Kidney epithelial cell (primary cell): ENCODE measurements around the gene NDUFS8. TPM values are rescaled to one million over a fixed set of nuclear protein-coding genes. Genes with fewer than 3 reads are reported as not detected.
"Not testable (repeated sequence)": the region's sequence is repeated elsewhere in the genome, so short reads cannot be mapped to it uniquely, and the experiment has no call there.

Experiments
- DNase-seq: peaks from one replicate; pipeline ENCODE4 v3.0.0-alpha.2; 2010; ENCODE audit warnings: low read depth
- H3K27me3 ChIP-seq: 2 replicates; pipeline ENCODE4 v1.6.0; 2011; ENCODE audit warnings: low read length; ENCODE audit not compliant: control insufficient read depth, insufficient read depth
- H3K36me3 ChIP-seq: 2 replicates; pipeline ENCODE4 v1.5.1; 2011; ENCODE audit warnings: low read length; ENCODE audit not compliant: control insufficient read depth, insufficient read depth
- H3K4me3 ChIP-seq: 2 replicates; pipeline ENCODE4 v1.5.1; 2011; ENCODE audit warnings: low read depth, mild to moderate bottlenecking, control low read depth, low read length
- total RNA-seq: library from RNA; depleted of rRNA; stranded (reverse); fragments of >200 nt; gene quantifications from 2 replicates; pipeline ENCODE4 v1.2.3, GENCODE V29; 2015
- TF ChIP-seq, protein P1 (sequence below): IDR thresholded peaks from 2 replicates; pipeline ENCODE4 v1.5.1; 2011; ENCODE audit warnings: mild to moderate bottlenecking, moderate library complexity, low read length, control low read depth, inconsistent platforms; ENCODE audit not compliant: insufficient read depth, poor library complexity, severe bottlenecking

NDUFS8 gene
- total RNA-seq = 246 and 284 TPM in 2 replicates

DNA sequence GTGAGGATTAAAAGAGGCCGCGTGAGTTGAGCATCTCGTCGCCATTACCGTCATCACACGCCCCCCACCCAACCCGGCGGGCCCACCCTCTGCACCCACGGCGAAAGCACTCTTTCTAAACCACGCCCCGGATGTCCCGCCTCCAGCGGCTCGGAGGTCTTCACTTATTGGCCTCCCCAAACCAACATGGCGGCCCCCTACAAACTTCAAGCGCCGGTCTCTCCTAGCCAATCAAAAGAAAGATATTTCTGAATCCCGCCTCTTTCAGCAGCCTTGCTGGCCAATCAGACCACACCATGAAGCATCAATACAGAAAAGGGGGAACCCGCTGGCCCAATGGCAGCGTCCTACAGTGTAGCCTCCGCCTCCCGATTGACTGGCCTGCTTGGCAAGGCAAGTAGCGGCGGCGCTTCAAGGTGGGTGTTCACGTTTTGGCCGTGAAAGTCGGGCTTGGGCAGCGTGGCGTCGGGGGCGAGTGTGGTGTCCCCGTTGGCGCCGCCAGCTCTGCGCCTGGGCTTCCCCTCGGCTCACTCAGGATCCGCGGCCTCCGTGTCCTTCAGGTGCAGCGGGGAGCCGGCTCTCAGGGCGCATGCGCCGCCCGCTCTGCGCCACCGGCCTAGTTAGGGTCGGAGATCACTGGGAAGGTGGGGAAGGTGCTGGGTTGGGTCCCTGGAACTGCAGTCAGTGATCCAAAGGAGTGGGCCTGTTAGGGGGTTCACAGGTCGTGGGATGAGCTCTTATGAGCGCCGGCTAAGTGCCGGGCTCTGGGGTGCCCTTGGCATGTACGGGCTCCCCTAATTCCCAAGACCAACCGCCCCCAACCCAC is at the start of gene NDUFS8:
Gene NDUFS8 (plus strand): TSS at position 364 of the 826 bp plus-strand sequence. CDS start 1,471 bp downstream, outside the sequence.
- TF ChIP-seq, protein P1, sequence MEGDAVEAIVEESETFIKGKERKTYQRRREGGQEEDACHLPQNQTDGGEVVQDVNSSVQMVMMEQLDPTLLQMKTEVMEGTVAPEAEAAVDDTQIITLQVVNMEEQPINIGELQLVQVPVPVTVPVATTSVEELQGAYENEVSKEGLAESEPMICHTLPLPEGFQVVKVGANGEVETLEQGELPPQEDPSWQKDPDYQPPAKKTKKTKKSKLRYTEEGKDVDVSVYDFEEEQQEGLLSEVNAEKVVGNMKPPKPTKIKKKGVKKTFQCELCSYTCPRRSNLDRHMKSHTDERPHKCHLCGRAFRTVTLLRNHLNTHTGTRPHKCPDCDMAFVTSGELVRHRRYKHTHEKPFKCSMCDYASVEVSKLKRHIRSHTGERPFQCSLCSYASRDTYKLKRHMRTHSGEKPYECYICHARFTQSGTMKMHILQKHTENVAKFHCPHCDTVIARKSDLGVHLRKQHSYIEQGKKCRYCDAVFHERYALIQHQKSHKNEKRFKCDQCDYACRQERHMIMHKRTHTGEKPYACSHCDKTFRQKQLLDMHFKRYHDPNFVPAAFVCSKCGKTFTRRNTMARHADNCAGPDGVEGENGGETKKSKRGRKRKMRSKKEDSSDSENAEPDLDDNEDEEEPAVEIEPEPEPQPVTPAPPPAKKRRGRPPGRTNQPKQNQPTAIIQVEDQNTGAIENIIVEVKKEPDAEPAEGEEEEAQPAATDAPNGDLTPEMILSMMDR = no peak
- DNase-seq = peak; percentile 97
- Histone ChIP-seq H3K4me3 (peak within 1 kb of the TSS; percentile 87), H3K36me3 (peaks cover 1% of the 10 kb centered on the region), H3K27me3 (no peaks in the 10 kb centered on the region)

DNA sequence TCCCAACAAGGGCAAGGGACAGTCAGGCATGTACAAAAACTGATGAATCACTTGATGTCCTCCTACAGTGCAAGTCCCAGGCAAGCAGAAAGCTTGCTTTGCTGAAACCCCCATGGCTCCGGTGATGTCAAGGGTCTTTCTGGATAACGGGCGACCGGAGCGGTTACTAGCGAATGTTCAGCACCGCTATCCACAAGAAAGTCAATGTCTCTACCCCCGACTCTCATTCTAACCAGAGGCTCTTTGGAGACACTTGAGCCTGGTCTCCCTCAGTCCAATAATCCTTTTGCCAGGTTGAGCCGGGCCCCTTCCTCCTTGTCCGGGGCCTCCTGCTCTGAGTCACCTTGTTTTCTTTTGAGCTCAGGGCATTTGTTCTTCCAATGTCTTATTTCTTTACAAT is 49.3 kb upstream of the NDUFS8 start:
- not testable (repeated sequence) for H3K4me3 ChIP-seq, H3K27me3 ChIP-seq, H3K36me3 ChIP-seq, DNase-seq

DNA sequence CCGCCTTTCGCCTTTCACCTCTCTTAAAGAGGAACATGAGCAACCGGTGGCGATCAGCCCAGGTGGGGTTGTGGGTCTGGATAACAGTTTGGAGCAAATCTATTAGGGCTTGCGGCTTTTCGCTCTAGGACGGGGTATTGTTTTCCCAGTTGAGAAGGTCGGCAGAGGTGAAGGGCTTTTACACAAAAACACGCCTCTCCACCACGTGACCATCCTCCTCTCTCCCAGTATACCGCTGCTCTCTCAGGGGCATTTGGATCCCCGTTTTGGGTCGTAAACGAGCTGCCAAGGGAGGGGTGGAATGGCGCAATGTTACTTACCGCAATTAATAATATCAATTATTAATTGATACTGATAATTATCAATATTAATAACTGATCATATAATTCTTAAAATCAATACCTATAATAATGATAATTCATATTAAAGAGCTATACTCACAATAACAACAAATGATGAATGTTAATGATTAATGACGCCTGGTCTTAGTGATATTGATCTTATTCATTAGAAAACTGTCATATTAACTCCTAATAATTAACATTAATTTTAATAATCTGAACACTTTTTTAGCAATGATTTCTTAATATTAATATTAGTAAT is 48.1 kb upstream of the NDUFS8 start:
- not testable (repeated sequence) for H3K36me3 ChIP-seq, H3K27me3 ChIP-seq, DNase-seq, H3K4me3 ChIP-seq

DNA sequence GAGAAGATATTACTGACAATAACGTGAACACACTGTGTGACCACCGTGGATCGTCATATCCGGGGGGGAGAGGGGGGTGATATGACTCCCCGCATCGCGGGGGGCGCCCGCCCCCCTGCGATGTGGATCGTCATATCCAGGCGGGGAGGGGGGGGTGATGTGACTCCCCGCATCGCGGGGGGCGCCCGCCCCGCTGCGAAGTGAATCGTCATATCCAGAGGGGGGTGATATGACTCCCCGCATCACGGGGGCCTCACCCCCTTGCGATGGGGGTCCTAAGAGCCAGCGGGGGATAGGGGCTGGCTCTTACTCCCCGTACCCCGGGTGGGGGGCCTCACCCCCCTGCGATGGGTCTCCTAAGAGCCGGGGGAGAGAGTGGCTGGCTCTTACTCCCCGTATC is 46.5 kb upstream of the NDUFS8 start:
- Histone ChIP-seq H3K36me3 (no peaks in the 10 kb centered on the region), H3K4me3 (no peak overlapping the region), H3K27me3 (no peaks in the 10 kb centered on the region)
- no peak for DNase-seq
- TF ChIP-seq, protein P1 = no peak

DNA sequence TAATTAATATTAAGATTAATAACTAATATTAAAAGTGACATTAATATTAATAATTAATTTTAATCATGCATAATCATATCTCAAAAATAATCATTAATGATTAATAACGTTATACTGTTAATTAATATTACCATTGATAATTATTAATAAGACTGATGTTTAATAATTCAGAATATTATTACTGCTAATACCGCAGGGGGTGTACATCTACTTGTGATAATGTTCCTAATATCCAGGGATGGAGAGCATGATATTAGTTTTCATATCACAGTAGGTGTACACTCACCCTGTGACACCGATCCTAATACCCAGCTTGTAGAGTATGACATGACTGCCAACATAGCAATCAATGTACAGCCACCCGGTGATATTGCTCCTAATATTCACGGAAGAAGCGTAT is 45.2 kb upstream of the NDUFS8 start:
- not testable (repeated sequence) for DNase-seq, H3K4me3 ChIP-seq, H3K27me3 ChIP-seq, H3K36me3 ChIP-seq

DNA sequence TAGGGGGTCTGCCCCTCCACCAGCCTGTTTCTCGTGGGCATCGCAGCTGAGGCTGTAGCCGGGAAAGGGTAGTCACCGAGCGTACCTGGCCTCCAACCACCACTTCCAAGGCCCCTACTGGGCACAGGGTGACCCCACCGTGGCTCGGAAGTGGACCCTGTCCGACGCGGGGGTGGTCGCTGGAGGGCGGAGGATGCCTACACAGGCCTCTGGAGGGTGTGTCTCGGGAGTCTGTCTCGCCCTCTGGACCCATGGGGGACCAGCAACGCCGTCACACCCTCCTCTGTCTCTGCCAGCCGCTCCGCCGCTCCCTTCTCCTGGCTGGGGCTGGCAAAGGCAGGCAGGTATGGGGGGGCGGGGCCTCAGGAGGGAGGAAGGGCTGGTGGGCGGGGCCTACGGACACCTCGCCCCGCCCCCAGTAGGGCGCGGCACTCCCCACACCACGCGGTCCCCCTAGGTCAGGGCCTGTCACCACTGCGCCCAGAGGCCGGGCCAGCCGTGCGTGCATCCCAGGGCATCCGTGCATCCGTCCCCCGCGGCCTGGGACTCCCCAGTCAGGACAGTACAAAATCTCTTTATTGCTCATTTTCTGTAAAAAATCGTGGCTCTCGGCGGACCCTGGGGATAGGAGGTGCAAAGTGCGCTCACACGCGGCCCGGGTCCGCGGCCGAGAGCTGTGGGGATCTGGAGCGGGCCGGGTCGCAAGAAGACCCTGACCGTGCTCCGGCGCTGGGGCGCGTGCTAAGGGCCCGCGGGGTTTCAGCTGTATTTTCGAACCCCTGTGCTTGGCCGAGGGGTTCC is 39.7 kb upstream of the NDUFS8 start:
- not testable (repeated sequence) for H3K4me3 ChIP-seq, DNase-seq, H3K36me3 ChIP-seq, H3K27me3 ChIP-seq

DNA sequence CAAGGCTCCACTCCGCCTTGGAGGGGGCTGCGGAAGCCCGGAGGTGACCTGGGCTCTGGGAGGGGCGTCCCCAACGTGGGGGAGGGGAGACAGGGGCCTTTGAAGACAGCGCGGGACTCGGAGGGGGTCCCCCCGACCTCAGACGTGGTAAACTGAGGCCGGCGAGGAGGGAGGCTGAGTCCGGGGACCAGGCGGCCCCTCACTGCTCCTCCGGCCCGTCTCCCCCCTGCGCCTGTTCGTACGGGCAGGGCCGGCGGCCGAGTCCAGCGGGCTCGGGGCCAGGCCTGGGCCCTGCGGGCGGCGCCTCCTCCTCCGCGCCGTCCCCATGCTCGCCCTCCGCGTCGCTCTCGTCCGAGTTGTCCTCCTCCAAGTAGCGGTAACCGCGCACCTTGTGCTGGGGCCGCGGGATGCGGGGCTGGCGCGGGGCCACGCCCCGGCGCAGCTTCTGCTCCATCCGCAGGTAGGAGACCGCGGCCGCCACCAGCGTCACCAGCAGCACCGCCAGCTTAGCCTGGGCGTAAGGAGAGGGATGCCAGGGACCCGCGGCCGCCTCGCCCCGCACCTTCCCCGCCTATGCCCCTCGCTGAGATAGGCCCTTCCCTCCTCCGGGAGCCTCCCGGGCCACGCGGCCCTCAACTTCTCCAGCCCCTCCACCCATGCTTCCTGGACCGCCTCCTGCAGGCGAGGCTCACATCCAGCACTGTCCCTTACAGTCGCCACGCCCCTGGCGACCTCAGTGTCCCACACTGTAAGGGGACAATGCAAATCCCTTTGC is 38.9 kb upstream of the NDUFS8 start:
- not testable (repeated sequence) for H3K36me3 ChIP-seq, H3K4me3 ChIP-seq, DNase-seq, H3K27me3 ChIP-seq

DNA sequence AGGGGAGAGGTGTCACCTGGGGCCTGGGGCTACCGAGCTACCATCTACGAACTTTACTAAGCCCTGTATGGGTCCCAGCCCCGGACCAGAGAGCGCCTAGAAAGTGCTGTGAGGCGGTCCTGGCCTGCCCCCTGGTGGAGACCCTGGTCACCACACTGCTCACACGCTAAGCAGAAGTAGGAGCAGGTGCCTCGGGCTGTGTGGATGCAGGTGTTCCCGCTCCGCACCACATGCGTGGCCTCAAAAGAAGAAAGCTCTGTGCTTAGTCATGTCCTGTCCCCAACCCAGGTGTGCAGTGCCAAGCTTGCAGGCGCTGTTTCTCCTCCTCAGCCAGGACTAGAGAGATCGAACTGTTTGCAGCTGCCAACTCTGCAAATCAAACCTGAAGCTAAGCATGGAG is 36.7 kb upstream of the NDUFS8 start:
- not testable (repeated sequence) for DNase-seq, H3K27me3 ChIP-seq, H3K36me3 ChIP-seq, H3K4me3 ChIP-seq
- TF ChIP-seq, protein P1 = peak; percentile 59

DNA sequence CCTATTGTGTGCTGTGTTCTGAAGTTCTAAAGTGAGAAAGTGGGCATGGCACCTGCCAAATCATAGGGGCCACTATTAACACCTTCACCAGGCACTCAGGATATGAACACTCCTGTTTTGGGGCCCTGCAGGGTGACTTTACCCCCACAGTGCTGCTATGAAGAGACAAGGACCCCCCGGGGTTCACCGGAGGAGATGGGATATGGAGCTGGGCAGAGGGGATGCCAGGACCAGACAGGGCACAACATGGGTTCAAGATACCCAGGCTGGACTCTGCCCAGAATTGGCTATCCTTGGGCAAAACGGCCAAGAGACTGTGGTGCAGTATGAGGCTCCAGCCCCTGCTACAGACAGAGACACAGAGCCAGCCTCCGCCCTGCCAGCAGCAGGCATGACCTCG is 36.1 kb upstream of the NDUFS8 start:
- H3K27me3 ChIP-seq, H3K4me3 ChIP-seq, DNase-seq, H3K36me3 ChIP-seq: not testable (repeated sequence)

DNA sequence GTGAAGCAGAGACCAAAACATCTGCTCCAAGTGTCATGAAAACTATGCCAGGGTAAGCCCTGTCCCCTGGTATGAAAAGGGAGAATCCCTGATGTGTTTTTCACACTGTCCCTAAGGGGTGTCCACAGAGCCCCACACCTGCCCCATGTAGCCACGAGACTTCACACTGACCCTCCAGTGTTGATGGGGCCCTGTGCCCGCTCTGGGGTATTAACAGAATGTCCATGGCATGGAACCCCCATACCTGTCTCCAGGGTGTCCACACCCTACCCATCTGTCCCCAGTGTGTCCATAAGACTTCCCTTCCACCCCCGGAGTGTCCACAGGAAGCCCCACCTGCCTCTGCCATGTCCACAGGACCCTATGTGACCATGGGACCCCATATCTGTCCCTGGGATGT is 35.4 kb upstream of the NDUFS8 start:
- not testable (repeated sequence) for H3K27me3 ChIP-seq, H3K4me3 ChIP-seq, H3K36me3 ChIP-seq, DNase-seq
